Kidney (tissue), 14 donors: Measurements from ENCODE around the gene PDE6B. TPM values are rescaled to one million over a fixed set of nuclear protein-coding genes. Genes with fewer than 3 reads are reported as not detected.

Source experiments
- DNase-seq, 5 donors: peaks; one replicate each; pipeline ENCODE4 v3.0.0-alpha.2; 2013 to 2020
- FAIRE-seq: peaks from 2 replicates; lab custom pipeline; 2012; peaks lifted over from hg19 to GRCh38; lab: Jason Lieb, UNC
- H3K27ac ChIP-seq, 2 donors: one replicate each; pipeline ENCODE4 v1.7.0; 2013; ENCODE audit warnings: low read depth in 2 of 2, low read length in 2 of 2, inconsistent platforms in 1 of 2
- H3K27me3 ChIP-seq: one replicate; pipeline ENCODE4 v1.7.1; 2013; ENCODE audit warnings: low read length, inconsistent platforms; ENCODE audit not compliant: control insufficient read depth, insufficient read depth
- H3K36me3 ChIP-seq, 3 donors: one replicate each; pipeline versions ENCODE4 v1.7.0 to v1.7.1; 2013; ENCODE audit warnings: low read length in 3 of 3, control low read depth in 1 of 3, inconsistent platforms in 1 of 3; ENCODE audit not compliant: insufficient read depth in 3 of 3, control insufficient read depth in 2 of 3
- H3K4me1 ChIP-seq, 3 donors: one replicate each; pipeline versions ENCODE4 v1.7.0 to v1.7.1; 2013; ENCODE audit warnings: low read length in 3 of 3, inconsistent platforms in 1 of 3, low read depth in 1 of 3; ENCODE audit not compliant: control insufficient read depth in 2 of 3, insufficient read depth in 2 of 3
- H3K4me3 ChIP-seq, 3 donors: one replicate each; pipeline versions ENCODE4 v1.7.0 to v1.8.1; 2013; ENCODE audit warnings: low read length in 3 of 3, control low read depth in 1 of 3, inconsistent platforms in 1 of 3
- H3K9ac ChIP-seq, 3 donors: one replicate each; pipeline versions ENCODE4 v1.7.0 to v1.7.1; 2013; ENCODE audit warnings: low read length in 3 of 3, control low read depth in 1 of 3, inconsistent platforms in 1 of 3
- H3K9me3 ChIP-seq, 3 donors: one replicate each; pipeline versions ENCODE4 v1.7.0 to v1.7.1; 2013; ENCODE audit warnings: low read length in 3 of 3, control low read depth in 1 of 3, inconsistent platforms in 1 of 3; ENCODE audit not compliant: control insufficient read depth in 2 of 3, insufficient read depth in 1 of 3
- CTCF ChIP-seq: IDR thresholded peaks from 3 replicates; pipeline ENCODE4 v1.5.1; 2012; ENCODE audit warnings: mild to moderate bottlenecking, moderate library complexity, borderline replicate concordance; ENCODE audit not compliant: insufficient read depth; ENCODE audit errors: extremely low read depth
- intact Hi-C: fragments of 100-400 bp; cut with DNase I; formaldehyde crosslinking; loops from one replicate; pipeline ENCODE4 v1.11.1; 2022
- polyA plus RNA-seq: library from polyadenylated mRNA; stranded (reverse); fragments of 350-450 nt; fragmentation: Illumina TruSeq; extraction: RNeasy Lipid Tissue Mini Kit (QIAGEN cat#74804); gene quantifications from one replicate; pipeline ENCODE4 v1.2.3, GENCODE V29; 2014; ENCODE audit warnings: low read depth, low replicate concordance; ENCODE audit not compliant: insufficient read depth
- total RNA-seq: library from RNA; stranded (reverse); fragmentation: NEBNext Ultra II Directional; extraction: Animal tissue kit (Norgen Biotek cat#: 25700); gene quantifications from one replicate; pipeline ENCODE4 v1.2.1, GENCODE V29; 2021
- donor health status: control.
- donor health status: control.
- donor health status: control.
- donor health status: control.
- donor health status: control.
- donor health status: DM: yes; HTN: yes; CAD: no.
- donor health status: Normal renal cell carcinoma (clear cell type).

Gene PDE6B
- total and polyA plus RNA-seq, 2 donors from 2014 or later, result 10.7 to 10.8 TPM

- Histone ChIP-seq H3K27ac (no peak overlapping the region), H3K27me3 (no peaks in the 10 kb centered on the region), H3K4me1 (no peaks in the 10 kb centered on the region), H3K9ac (no peak overlapping the region), H3K9me3 (no peaks in the 10 kb centered on the region), H3K36me3 (no peaks in the 10 kb centered on the region), H3K4me3 (no peak overlapping the region)
- TF ChIP-seq CTCF, result peak; percentile 55
- intact Hi-C loops, result no loop called here
- FAIRE-seq (no peak), DNase-seq (peak; percentile 86 to 90 (median 89))
Measured at GRCh38 chr4:602559-602942, 22.8 kb upstream of the PDE6B start.

- H3K27ac ChIP-seq, result no peak overlapping the region
- no peak overlapping the region for H3K4me3 ChIP-seq
- no peaks in the 10 kb centered on the region for H3K27me3 ChIP-seq
- FAIRE-seq (no peak), DNase-seq (no peak)
- H3K4me1 ChIP-seq, result no peaks in the 10 kb centered on the region
- intact Hi-C loops, result no loop called here
- H3K9ac ChIP-seq, result no peak overlapping the region
- no peaks in the 10 kb centered on the region for H3K36me3 ChIP-seq
- TF ChIP-seq CTCF, result no peak
- H3K9me3 ChIP-seq, result no peaks in the 10 kb centered on the region
Measured at GRCh38 chr4:604131-604530, 21.2 kb upstream of the PDE6B start.

GRCh38 chr4:605702-606425 is 19.5 kb upstream of the PDE6B start:
- no peak for DNase-seq
- Histone ChIP-seq H3K27me3 (no peaks in the 10 kb centered on the region), H3K4me3 (no peak overlapping the region)

More at GRCh38 chr4:605702-606425, 19.5 kb upstream of the PDE6B start:
- H3K9me3 ChIP-seq, result no peaks in the 10 kb centered on the region
- intact Hi-C loops, result no loop called here
- no peak overlapping the region for H3K27ac ChIP-seq
- no peak for TF ChIP-seq CTCF
- H3K4me1 ChIP-seq, result no peaks in the 10 kb centered on the region
- no peak overlapping the region for H3K9ac ChIP-seq
- no peaks in the 10 kb centered on the region for H3K36me3 ChIP-seq
- no peak for FAIRE-seq
